IPS-15b (cell line): ENCODE results near the gene NUP58.

Experiments
- H3K27me3 ChIP-seq: one replicate; pipeline ENCODE4 v1.6.1; 2013; ENCODE audit warnings: low read length; ENCODE audit not compliant: control insufficient read depth, insufficient read depth
- H3K36me3 ChIP-seq: one replicate; pipeline ENCODE4 v1.6.1; 2013; ENCODE audit warnings: low read length; ENCODE audit not compliant: control insufficient read depth, insufficient read depth
- H3K4me1 ChIP-seq: one replicate; pipeline ENCODE4 v1.6.1; 2013; ENCODE audit warnings: mild to moderate bottlenecking, low read length; ENCODE audit not compliant: control insufficient read depth, insufficient read depth
- H3K4me3 ChIP-seq: one replicate; pipeline ENCODE4 v1.5.1; 2013; ENCODE audit warnings: low read depth, low read length
- H3K9ac ChIP-seq: one replicate; pipeline ENCODE4 v1.6.1; 2013; ENCODE audit warnings: low read depth, mild to moderate bottlenecking, low read length
- H3K9me3 ChIP-seq: one replicate; pipeline ENCODE4 v1.6.1; 2013; ENCODE audit warnings: mild to moderate bottlenecking, low read length; ENCODE audit not compliant: control insufficient read depth, insufficient read depth

The NUP58 gene

GRCh38 chr13:25380741-25381324 is 79.4 kb downstream of the NUP58 start:
- Histone ChIP-seq H3K9ac (no peak overlapping the region), H3K36me3 (no peaks in the 10 kb centered on the region), H3K4me1 (no peaks in the 10 kb centered on the region), H3K27me3 (no peaks in the 10 kb centered on the region), H3K9me3 (no peaks in the 10 kb centered on the region), H3K4me3 (no peak overlapping the region)

GRCh38 chr13:25384758-25385410 is 83.5 kb downstream of the NUP58 start:
- Histone ChIP-seq H3K9ac (no peak overlapping the region), H3K4me1 (no peaks in the 10 kb centered on the region), H3K9me3 (no peaks in the 10 kb centered on the region), H3K36me3 (no peaks in the 10 kb centered on the region), H3K27me3 (no peaks in the 10 kb centered on the region), H3K4me3 (no peak overlapping the region)

- Histone ChIP-seq H3K9ac (no peak overlapping the region), H3K9me3 (no peaks in the 10 kb centered on the region), H3K36me3 (no peaks in the 10 kb centered on the region), H3K4me3 (no peak overlapping the region), H3K4me1 (no peaks in the 10 kb centered on the region), H3K27me3 (no peaks in the 10 kb centered on the region)
Measured at GRCh38 chr13:25391932-25392331, 90.5 kb downstream of the NUP58 start.
